NCI-H345 (cell line): Measurements from ENCODE around the gene ZNF584.
"Not testable (repeated sequence)": the region's sequence is repeated elsewhere in the genome, so short reads cannot be mapped to it uniquely, and the experiment has no call there.

Source experiments
- DNase-seq: peaks from one replicate; lab custom pipeline; 2025; lab: John Stamatoyannopoulos, UW

ZNF584 gene

DNA sequence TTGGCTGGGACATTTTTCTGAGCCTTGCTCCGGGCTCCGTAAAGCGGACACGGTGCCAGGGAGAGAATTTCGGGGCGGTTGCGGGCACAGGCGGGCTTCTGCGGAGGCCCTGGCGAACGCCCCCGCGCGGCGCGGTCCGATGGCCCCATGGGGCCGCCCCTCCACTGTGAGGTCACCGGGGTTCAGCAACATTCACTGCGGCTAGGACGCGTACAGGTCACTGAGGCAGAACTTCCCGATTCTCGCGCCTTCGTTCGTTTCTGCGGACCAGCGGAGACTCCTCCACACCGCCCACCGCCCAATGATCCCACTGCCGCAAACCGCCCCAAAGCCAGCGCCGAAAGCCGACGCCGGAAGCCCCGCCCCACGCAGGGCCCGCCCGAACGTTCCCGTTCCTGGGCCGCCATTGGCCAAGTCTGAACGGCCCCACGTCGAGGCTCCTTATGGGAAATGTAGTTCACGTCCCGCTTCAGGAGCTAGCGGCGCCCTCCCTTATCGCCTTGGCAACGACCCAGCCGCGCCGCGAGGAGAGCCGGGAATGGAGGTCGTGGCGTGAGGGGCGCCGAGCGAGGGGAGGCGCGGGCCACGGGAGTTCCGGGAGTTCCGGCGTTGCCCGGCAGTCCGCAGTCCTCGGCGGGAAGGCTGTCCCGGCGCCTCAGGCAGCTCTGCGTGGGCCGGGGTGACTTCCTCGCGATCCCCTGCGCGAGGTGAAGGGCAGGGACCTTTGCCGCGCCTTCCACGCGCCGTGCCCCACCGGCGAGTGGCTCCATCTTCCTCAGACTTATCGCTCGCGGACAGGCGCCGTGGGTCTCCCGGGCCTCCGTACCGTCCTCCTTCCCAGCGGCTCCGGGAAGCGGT is at the start of gene ZNF584:
Gene ZNF584, plus strand, starts transcription at position 498 of the 858 bp plus-strand sequence. CDS start 499 bp downstream, outside the sequence.
- DNase-seq, result peak; percentile 93

DNA sequence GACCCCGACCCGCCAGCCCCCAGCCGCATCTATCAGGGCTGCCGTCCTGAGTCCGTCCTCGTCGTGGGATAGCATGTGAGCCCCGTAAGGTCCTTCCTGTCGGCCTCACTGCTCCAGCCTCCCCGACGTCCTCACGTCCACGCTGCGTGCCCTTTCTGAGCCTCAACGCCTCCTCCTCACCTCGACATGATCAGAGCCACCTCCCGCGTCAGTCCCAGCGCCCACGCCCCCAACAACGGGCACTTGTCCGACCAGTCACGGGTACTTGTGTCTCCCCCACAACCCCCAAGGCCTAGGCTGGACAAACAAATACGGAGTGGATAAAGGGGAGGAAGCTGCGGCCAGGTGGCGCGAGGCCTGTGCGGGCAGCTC is 46.6 kb upstream of the ZNF584 start:
- peak; percentile 32 for DNase-seq

DNA sequence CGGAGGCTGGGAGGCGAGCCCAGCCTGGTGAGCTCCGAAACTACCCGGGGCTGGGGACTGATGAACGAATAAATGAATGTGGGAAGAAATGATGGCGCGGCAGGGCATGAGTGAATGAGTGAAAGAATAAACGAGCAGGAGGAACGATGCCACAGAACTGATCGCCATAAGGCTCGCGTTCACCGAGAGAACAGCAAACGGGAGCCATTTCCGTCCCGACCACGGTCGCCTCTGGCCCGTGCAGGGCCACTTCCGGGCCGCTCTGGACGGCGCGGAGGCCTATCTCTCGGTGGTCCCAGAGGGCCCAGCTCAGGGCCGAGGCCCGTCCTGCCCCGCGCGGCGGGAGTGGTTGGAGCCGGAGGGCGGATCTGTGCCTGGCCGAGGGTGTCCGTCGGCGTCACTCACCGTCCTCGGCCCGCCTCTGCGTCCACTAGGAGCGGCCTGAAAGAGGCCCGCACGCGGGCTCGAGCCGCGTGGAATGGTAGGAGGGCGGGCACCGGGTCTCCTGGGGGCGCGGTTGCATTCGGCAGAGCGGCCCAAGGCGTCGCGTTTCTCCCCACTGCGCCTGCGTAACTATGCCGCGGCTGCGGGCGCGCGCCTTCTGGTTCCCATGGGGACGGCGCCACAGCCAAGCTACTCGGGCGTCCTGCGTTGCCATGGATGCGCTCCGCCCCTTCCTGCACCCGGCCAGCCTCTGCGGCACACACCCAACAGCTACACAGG is 46.0 kb upstream of the ZNF584 start, which contains the start of gene ZNF497:
Gene ZNF497, minus strand, starts transcription at position 480 of the 723 bp plus-strand sequence. CDS start 5,116 bp downstream, outside the sequence.
- peak; percentile 96 for DNase-seq

DNA sequence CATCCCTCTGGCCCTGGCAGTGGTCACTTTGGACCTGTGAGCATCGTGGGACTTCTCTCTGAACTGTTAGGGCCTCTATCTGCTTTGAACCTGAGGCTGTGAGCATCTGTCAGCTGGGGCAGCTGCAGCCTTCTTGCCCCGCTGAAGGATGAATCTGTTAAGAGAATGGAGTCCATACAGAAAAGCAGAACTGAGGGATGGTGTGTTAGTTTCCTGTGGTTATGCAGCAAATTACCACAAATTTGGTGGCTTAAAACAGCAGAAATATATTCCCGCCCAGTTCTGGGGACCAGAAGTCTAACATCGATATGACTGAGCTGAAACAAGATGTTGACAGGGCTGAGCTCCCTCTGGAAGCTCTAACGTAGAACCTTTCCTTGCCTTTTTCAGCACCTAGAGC is 44.3 kb upstream of the ZNF584 start:
- no peak for DNase-seq

DNA sequence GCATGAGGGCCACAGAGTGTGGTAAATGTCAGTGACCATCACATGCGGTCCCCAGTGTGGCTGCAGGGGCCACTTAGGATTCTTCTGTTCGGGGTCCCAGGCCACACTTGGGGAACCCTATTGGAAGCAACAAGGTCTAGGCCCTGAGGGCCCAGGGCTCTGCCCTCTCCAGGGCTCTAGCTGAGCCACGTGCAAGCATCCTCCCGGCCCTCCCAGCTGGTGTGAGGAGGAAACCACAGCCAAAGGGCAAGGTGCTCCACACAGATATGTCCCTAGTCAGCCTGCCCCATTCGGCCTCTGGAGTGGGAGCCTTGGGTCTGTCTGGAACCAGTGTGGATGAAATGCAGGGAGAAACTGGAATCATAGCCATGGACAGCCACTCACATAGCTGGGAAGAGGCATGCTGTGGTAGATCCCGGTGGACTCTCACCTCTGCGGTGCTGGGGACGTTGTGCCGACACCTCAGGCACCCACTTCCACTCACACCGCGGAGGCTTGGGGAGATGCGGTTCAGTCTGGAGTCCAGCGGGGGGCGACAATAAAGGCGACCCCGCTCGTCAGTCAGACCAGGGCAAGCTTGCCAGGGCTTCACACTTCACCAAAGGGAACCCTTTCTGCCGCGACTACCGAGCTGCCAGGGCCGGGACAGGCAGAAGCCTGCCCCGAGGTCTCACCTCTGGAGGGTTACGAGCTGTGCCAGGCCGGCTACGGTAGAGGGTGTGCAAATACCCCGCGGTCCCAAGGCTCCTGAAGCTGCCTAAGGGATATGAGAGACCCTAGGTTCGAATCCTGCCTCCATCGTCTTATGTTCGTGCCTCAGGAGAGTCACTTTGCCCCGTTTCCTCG is 41.6 kb upstream of the ZNF584 start:
- DNase-seq, result no peak

DNA sequence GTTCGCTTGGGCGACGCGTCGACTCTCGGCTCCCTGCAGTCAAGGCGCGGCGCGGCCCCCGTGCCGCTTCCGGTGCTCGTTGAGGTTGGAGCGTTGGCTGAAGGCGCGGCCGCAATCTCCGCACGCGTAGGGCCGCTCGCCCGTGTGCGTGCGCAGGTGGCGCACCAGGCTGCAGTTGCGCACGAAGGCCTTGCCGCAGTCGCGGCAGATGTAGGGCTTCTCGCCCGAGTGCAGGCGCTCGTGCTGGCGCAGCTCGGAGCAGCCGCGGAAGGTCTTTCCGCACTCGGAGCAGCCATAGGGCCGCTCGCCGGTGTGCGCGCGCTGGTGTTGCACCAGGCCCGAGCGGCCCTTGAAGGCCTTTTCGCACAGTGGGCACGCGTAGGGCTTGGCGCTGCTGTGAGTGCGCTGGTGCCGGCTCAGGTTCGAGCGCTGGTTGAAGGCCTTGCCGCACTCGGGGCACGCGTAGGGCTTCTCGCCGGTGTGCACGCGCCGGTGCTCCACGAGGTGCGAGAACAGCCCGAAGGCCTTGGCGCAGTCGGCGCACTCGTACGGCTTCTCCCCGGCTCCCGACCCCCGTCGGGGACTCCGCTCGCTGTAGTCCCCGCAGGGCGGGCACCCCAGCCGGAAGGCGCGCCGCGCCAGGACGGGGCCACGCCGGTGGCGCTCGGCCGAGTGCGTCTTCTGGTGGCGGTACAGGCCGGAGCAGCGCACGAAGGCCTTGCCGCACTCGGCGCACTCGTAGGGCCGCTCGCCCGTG is 40.6 kb upstream of the ZNF584 start:
- no peak for DNase-seq

DNA sequence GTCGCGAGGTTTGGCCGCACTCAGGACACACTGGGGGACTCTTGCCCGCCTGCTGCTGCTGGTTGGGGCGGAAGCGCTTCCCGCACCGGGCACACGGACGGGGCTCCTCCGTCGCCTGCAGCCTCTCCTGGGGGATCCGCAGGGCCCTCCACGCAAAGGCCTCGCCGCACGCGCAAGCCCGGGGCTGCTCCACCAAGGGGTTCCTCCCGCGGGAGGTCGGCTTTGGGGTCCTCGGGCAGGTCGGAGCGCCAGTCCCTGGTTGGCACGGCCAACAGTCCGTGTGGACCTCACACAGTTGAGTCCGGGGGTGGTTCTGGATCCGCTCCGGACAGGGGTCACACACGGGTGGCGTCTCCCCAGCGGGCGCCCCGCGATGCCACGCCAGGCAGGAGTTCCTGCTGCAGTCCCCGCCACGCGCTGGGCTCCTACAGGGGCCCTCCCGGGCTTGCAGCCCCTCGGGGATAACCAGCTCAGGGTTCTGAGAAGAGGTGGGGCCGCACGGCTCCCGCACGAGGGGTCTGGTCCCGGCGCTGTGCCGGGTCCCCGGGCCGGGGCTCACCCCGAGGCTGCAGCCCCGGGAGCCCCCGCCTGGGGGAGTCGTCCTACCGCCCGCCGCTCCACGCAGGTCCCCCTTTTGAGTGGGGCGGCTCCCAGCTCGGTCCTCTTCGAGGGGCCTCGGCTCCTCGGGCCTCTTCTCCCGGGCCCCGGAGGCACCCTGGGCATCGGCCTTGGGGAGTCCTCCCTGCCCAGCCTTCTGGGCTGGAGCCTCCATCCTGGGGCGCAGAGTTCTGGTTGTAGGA is 39.7 kb upstream of the ZNF584 start:
- no peak for DNase-seq

DNA sequence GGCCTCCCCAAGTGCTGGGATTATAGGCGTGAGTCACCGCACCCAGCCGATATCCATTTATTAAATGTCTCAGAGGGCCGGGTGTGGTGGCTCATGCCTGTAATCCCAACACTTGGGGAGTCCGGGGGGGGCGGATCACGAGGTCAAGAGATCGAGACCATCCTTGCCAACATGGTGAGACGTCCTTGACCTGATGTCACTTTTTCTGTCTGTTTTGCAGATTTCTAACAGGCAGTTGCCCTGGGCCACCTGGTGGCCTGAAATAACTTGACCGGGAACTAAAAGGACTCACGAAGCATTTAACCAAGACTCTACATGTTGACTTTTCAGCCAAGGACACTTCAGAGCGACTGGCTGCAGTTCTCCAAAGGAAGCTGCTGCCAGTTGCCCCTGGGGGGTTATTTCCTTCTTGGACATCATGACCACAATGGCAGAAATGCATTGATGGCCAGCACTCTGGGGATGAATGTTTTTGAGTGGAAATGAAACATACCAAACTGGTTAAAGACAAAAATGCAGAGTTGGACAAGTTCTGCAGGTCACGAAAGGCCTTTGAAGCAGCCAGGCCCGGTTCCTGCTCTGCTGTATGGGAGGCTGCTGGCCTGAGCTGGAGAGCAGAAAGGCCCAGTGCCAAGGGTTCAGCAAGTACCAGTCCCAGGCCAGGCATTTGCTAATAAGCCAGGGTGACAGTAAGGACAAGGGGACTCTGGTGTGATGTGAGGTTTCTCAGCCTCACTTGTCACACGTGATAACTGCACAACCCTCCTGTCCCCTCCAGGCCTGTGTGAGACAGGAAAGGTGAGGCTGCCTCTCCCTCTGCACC is 35.9 kb upstream of the ZNF584 start:
- DNase-seq, result no peak

DNA sequence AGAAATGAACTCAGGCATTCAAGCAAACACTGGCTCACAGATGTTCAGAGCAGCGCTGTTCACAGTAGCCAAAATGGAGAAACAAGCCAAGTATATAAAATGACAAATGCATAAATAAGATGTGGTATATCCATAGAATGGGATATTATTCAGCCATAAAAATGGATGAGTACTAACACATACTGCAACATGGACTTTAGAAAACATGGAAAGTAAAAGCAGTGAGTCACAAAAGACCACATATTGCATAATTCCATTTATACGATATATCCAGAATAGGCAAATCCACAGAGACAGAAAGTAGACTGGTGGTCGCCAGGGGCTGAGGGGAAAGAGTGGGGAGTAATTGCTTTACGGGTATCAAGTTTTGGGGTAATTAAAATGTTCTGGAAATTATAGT is 34.2 kb upstream of the ZNF584 start:
- DNase-seq, result no peak

DNA sequence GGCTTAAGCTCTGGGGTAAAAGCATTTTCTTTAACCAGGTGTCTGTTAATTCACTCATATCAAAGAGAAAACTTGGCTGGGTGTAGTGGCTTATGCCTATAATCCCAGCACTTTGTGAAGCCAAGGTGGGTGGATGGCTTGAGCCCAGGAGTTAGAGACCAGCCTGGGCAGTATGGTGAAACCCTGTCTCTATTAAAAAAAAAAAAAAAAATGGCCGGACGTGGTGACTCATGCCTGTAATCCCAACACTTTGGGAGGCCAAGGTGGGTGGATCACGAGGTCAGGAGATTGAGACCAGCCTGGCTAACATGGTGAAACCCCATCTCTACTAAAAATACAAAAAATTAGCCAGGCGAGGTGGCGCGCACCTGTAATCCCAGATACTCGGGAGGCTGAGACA is 31.7 kb upstream of the ZNF584 start:
- not testable (repeated sequence) for DNase-seq

DNA sequence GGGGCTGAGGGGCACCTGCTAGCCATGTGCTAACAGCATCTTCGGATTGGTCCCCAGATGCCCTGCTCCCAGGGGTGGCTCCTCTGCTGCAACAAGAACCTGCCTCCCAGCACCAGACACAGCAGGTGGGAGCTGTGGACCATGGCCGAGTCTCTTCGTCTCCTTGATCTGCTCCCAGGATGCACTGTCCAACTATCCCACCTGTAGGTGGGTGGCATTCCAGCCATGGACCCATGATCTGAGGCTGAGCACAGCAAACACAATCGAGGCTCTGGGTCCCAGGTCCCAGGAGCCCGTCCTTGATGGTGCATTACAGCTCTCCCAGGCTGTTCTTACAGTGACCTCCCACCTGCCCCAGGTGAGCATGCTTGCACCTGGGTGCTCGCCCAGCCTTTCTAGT is 29.2 kb upstream of the ZNF584 start:
- DNase-seq, result no peak

DNA sequence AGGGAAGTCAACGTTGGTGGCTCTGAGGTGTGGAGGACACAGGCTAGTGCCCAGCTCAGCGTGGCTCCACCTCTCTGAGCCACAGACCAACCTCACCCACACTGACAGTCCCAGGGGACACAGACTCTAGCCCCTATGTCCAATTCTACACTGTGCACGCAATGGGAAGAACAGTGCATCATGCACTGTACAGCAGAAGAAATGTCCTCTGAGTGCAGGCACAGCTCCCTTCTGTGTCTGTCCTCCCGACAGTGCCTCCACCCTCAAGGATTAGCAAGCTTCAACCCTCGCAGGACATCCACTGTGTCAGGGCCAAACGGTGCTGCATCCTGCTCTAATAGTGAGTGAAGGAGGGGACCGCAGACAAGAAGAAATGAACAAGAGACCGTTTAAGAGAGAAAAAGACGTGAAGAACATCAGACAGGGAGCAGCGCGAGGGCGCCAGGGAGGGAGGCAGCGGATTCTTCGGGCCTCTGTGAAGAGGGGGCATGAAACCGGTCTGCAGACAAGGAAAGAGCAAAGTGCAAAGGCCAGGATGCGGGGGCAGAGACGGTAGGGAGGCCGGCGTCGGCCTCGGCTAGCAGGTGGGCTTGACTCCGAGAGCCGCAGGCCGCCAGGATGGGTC is 28.3 kb upstream of the ZNF584 start:
- no peak for DNase-seq

DNA sequence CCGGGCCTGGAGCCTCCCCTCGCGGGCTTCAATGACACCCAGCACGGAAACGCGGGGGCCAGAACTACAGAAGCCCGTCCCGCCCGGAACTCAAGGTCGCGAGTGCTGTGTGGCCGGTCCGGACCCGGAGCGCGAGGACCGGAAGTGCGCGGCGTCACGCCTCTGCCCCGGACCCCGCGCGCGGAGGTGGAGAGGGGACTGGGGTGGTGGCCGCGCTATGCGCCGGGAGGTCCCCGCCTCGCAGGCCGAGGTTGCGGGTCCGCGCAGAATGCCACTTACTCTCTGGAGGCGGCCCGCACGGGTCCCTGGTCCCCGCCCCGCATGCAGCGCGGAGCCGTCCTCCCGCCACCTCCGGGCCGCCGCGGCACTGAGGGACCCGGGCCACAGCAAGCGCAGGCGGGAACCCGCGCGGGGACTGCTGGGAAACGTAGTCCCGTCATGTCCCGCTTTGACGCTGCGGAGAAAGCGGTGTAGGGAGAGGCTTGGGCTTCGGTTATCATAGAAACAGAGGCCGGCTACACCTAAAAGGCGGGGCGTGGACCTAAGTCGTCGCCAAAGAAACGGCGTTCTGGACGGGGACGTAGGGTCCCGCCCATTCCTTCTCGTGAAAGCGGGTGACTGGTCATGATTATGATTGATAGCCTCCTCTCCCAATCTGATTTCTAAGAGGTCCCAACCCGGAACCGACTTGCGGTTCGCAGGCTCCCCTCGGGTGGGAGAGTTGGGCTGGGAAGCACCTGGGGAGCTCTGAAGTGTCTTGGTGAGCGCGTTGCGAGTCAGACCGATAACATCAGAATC is 27.6 kb upstream of the ZNF584 start, which contains the start of gene ZNF837:
Gene ZNF837, minus strand, starts transcription at position 369 of the 798 bp plus-strand sequence. CDS start 11,698 bp downstream, outside the sequence.
- DNase-seq, result peak; percentile 99

DNA sequence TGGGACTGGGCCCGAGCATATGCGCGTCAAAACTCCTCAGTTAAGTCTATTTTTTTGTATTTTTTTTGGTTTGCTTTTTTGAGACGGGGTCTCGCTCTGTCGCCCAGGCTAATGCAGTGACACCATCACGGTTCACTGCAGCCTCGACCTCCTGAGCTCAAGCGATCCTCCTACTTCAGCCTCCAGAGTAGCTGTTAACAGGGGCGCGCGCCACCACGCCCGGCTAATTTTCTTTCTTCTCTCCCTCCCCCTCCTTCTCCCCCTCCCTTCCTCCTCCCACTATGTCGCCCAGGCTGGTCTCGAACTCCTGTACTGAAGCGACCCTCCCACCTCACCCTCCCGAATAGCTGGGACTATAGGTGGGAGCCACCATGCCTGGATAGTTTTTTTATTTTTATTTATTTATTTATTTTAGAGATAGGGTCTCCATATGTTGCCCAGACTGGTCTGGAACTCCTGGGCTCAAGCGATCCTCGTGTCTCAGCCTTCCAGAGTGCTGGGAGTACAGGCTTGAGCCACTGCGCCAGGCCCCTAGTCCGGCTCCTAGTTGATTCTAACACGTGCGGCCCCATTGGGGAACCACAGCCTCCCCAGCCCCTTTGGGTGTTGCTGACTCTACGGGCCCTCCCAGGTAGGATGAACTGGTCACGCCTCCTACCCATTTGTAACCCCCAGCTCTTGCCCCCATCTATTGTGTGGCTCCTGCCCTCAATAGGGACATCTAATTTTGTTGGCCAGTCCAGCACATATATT is 26.8 kb upstream of the ZNF584 start:
- DNase-seq, result no peak

DNA sequence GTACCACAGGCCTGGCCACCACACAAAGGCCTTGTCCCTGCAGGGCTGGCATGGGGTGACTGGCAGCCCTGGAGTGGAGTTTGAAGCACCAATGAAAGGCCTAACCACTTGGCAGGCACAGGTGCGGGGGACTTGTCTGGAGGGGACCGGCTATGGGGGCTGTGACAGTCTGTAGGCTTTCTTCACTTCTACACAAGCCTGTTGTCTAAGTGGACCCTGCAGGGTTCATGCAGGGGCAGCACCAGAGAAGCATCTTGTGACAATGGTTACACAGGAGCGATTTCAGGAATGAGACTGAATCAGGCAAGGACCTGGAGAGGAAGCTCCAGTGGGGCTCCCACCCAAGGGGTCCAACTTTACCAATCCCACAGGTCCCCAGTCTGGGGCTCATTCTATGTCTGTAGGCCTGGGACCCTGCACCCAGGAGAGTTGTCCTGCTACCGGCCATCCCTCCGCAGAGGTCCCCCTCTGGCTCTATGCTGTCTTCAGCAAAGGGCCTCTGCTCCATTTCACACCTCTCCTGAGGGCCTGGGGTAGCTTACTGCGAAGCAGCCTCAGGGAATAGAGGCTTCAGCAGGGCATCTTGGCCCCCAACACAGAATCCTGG is 25.3 kb upstream of the ZNF584 start:
- no peak for DNase-seq

DNA sequence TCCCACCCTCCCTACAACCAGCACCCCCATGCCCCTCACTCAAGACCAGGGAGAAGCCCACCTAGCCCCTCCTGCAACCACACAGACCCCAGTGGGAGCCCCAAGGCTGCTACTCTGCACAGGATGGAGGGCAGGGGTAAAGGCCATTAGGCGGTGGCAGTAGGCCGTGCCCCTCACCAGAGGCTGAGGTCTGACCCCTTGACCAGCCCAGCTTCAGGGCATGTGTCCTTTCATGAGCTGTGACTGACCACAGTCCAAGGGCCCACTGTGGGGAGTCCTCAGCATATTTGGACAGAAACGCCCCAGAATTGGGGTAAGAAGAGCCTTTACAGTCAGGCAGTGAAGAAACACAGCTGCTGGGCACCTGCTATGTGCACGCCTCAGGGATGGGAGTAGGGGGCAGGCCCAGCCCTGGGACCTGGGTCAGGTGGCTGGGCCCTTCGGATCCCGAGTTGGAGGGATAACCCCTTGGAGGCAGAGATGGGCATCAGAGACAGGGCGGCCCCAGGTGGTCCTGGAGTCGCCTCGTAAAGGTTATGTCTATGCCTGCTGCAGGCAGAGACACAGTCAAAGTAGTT is 23.0 kb upstream of the ZNF584 start:
- DNase-seq, result no peak
